Heart right ventricle (tissue), 16 donors: ENCODE measurements around the gene SESN1. TPM values are rescaled to one million over a fixed set of nuclear protein-coding genes. Genes with fewer than 3 reads are reported as not detected.

ENCODE experiments used
- ATAC-seq, 8 donors: fragments of 200-7000 bp; cut with Tn5 transposase; one replicate each; pipeline ENCODE4 v1.9.1; 2020; ENCODE audit warnings: mild to moderate bottlenecking in 8 of 8, moderate library complexity in 8 of 8, moderate number of reproducible peaks in 1 of 8
- DNase-seq, 2 donors: peaks; one replicate each; pipeline ENCODE4 v3.0.0-alpha.2; 2020
- H3K27ac ChIP-seq, 10 donors: fragments of 200-600 bp; sonication (generic) in 2 of 10; one replicate each; pipeline versions ENCODE4 v1.5.0 to v1.8.0; 2020 to 2022; ENCODE audit warnings: mild to moderate bottlenecking in 3 of 10
- H3K27me3 ChIP-seq, 7 donors: fragments of 200-600 bp; one replicate each; pipeline ENCODE4 v1.8.0; 2021 to 2022; ENCODE audit warnings: mild to moderate bottlenecking in 2 of 7
- H3K36me3 ChIP-seq, 9 donors: fragments of 200-600 bp; sonication (generic) in 1 of 9; one replicate each; pipeline versions ENCODE4 v1.5.0 to v1.8.0; 2020 to 2022; ENCODE audit warnings: mild to moderate bottlenecking in 2 of 9
- H3K4me1 ChIP-seq, 9 donors: fragments of 200-600 bp; sonication (generic) in 1 of 9; one replicate each; pipeline versions ENCODE4 v1.5.0 to v1.8.0; 2020 to 2022; ENCODE audit warnings: mild to moderate bottlenecking in 4 of 9
- H3K4me3 ChIP-seq, 10 donors: fragments of 200-600 bp; sonication (generic) in 2 of 10; one replicate each; pipeline versions ENCODE4 v1.5.0 to v1.8.0; 2020 to 2022; ENCODE audit warnings: mild to moderate bottlenecking in 7 of 10, moderate library complexity in 2 of 10
- H3K9me3 ChIP-seq, 11 donors: fragments of 200-600 bp in 10 of 11; sonication (generic) in 2 of 11; one replicate each; pipeline versions ENCODE4 v1.5.0 to v1.8.0; 2013 to 2022; ENCODE audit warnings: mild to moderate bottlenecking in 2 of 11, control low read depth in 1 of 11, moderate library complexity in 1 of 11
- WGBS, 2 donors: extraction: QIAGEN DNeasy Blood & Tissue Kit; methylation state at CpG; one replicate each; pipeline ENCODE4 v1.1.7; 2013; ENCODE audit warnings: inconsistent platforms in 1 of 2; 5-methylcytosine and 5-hydroxymethylcytosine counted together
- intact Hi-C, 10 donors: fragments of 100-400 bp; cut with DNase I; formaldehyde crosslinking; loops; one replicate each; pipeline versions ENCODE4 v1.11.1 to v1.14.2; 2022
- polyA plus RNA-seq, 2 donors: library from polyadenylated mRNA; stranded (reverse); fragments of 200-250 nt; gene quantifications; one replicate each; pipeline ENCODE4 v1.2.3, GENCODE V29; 2013
- total RNA-seq, 10 donors: library from RNA; stranded (reverse); fragmentation: NEBNext Ultra II Directional in 3 of 10; extraction: Animal tissue kit (Norgen Biotek cat#: 25700) in 3 of 10; gene quantifications; one replicate each; pipeline versions ENCODE4 v1.2.1 to v1.2.4, GENCODE V29; 2021 to 2023
- TF ChIP-seq, protein P1 (sequence below), 9 donors: fragments of 200-600 bp; sonication (generic) in 2 of 9; IDR thresholded peaks; one replicate each; pipeline versions ENCODE4 v1.5.0 to v1.8.0; 2021 to 2022; ENCODE audit warnings: antibody characterized with exemption in 9 of 9, mild to moderate bottlenecking in 5 of 9, moderate library complexity in 1 of 9
- donor health status: Arrhythmogenic right ventricular cardiomyopathy.
- donor health status: ischemic (EF 13 %, LVEDD 7.1; RV severe dilation, severe dysfunction).
- donor health status: healthy with polysubstance abuse.
- donor health status: DM: no; HTN: yes; CAD: no.
- donor health status: DM: no; HTN: no; CAD: no.
- donor health status: ischemic (EF 25% LVEDD 6.9; RV normal size, moderate dysfunction).
- donor health status: ischemic (EF 25% LVEDD 5.7; RV mildly dilated, moderate dysfunction).
- donor health status: healthy.
- donor health status: DM: yes; HTN: yes; CAD: no.
- donor health status: Ischemic cardiomyopathy.
- donor health status: ischemic (EF 35%, LVEDD 5.7; RV mildly dilated, moderate dysfunction).
- donor health status: nonischemic (EF 11% LVEDD 7.7; RV severe dilation, severe dysfunction).
- donor health status: DM: yes; HTN: yes; CAD: no.
- donor health status: PGD.
- donor health status: ischemic (EF 29% LVEDD 5.4; RV normal size, mild dysfunction).
- donor health status: nonischemic (EF 23%, LVEDD 6.1; RV moderate dilation, normal function).

SESN1 gene
- total and polyA plus RNA-seq, 12 donors = 16.2 to 62.8 (median 37.7) TPM

DNA sequence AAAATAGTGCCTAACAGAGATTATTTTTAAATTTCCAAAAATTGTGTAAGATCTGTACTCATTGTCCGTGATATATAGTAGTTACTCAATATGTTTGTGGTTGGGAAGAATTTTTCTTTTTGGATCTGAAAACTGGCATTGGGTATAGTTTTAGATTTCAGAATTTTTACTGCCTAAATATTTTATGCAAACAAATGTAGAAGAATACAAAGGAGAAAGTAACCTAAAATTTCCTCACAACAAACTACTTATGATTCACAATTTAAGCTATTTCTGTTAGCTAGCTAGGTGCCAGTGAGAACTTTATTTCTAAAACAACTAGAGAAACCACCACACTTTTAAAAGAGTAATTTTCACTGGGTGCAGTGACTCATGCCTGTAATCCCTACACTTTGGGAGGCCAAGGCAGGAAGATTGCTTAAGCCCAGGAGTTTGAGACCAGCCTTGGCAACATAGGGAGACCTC is 38.8 kb downstream of the SESN1 start:
- no peaks in the 10 kb centered on the region for H3K36me3 ChIP-seq
- WGBS, 2 donors = 87 to 90% methylated on average over 1 of the region's 1 CpG
- H3K27ac ChIP-seq = peak overlapping the region in 1 of 10 donors; percentile 10
- no peaks in the 10 kb centered on the region for H3K27me3 ChIP-seq
- ATAC-seq (no peak), DNase-seq (no peak)
- peaks cover 7 to 78% (median 66%) of the 10 kb centered on the region in 9 donors for H3K4me1 ChIP-seq
- intact Hi-C loops = loop anchor here in 2 of 10 donors (5.0 kb wide), 3 partner anchors 44 to 154 kb away; no protein-coding TSS in a partner anchor
- H3K4me3 ChIP-seq = no peak overlapping the region
- TF ChIP-seq, protein P1, sequence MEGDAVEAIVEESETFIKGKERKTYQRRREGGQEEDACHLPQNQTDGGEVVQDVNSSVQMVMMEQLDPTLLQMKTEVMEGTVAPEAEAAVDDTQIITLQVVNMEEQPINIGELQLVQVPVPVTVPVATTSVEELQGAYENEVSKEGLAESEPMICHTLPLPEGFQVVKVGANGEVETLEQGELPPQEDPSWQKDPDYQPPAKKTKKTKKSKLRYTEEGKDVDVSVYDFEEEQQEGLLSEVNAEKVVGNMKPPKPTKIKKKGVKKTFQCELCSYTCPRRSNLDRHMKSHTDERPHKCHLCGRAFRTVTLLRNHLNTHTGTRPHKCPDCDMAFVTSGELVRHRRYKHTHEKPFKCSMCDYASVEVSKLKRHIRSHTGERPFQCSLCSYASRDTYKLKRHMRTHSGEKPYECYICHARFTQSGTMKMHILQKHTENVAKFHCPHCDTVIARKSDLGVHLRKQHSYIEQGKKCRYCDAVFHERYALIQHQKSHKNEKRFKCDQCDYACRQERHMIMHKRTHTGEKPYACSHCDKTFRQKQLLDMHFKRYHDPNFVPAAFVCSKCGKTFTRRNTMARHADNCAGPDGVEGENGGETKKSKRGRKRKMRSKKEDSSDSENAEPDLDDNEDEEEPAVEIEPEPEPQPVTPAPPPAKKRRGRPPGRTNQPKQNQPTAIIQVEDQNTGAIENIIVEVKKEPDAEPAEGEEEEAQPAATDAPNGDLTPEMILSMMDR (IDR thresholded peaks at IDR 0.05) = no peak
- no peaks in the 10 kb centered on the region for H3K9me3 ChIP-seq

DNA sequence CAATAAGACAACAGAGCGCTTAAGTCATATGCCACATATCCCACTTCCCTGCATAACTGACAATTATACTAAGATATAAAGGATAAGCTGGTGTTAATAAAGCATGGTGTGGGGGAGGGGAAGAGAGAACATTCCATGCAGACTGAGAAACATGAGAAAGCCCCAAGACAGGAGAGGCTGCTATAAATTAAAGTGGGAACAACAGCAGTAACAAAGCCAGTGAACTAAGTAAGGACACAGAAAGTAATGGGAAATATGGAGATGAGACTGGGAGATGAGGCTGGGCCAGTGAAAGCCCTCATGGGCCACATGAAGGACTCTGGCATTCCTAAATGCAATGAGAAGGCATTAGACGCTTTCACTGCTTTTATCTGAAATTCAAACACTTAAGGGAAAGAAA is 41.3 kb downstream of the SESN1 start:
- WGBS, 2 donors = 85 to 87% methylated on average over 2 of the region's 2 CpGs
- no peaks in the 10 kb centered on the region for H3K27me3 ChIP-seq
- ATAC-seq (no peak), DNase-seq (no peak)
- TF ChIP-seq, protein P1 (IDR thresholded peaks at IDR 0.05) = no peak
- intact Hi-C loops = no loop called here
- peaks cover 0 to 66% (median 45%) of the 10 kb centered on the region in 9 donors for H3K4me1 ChIP-seq
- no peaks in the 10 kb centered on the region for H3K36me3 ChIP-seq
- H3K4me3 ChIP-seq = no peak overlapping the region
- no peak overlapping the region for H3K27ac ChIP-seq
- H3K9me3 ChIP-seq = no peaks in the 10 kb centered on the region

DNA sequence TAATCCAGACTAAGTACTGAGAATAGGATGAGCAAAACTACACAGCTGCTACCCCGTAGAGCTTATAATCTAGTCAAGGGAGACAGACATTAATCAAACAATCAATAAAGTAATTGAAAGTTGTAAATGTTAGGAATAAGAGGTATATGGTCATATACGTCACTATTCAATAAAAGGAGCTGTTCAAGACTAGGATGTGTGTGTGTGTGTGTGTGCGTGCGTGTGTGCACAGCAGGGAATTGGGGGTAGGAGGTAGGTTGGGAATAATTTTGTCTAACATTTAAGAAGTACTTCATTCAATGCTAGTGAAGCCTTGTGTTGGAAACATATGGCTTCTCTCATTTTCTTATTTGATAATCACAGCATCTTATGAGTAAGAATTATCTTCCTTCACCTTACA is 41.8 kb downstream of the SESN1 start:
- Histone ChIP-seq H3K4me3 (no peak overlapping the region), H3K9me3 (no peaks in the 10 kb centered on the region), H3K4me1 (peaks cover 0 to 65% (median 43%) of the 10 kb centered on the region in 9 donors), H3K27ac (peak overlapping the region in 1 of 10 donors; percentile 6), H3K36me3 (no peaks in the 10 kb centered on the region), H3K27me3 (no peaks in the 10 kb centered on the region)
- intact Hi-C loops = no loop called here
- WGBS, 2 donors = 87 to 91% methylated on average over 4 of the region's 4 CpGs
- no peak for DNase-seq
- no peak for ATAC-seq
- TF ChIP-seq, protein P1 (IDR thresholded peaks at IDR 0.05) = no peak

DNA sequence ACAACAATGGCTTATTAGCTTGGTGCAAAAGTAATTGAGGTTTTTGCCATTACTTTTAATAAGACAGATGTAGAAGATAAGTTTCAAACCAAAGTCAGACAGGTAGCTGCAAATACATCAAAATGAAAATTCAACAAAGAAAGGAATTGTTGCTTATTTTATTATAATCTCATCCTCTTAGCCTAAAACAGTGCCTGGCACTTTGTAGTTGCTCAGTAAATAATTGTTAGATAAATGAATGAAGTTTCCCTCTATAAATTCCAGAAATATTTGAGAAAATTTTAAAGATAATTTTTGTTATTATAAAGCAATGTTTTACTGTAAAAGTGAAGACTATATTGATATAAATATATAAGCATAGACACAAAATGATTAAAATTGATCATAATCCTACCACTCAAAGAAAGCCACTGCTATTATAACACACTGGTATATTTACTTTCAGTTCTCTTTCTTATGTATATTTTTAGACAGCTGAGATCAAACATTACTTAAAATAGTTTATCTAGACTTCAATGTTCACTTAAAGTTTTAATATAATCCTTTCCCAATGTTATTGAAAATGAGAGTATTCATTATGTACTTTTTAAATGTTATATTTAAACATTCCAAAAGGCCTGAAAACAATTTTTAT is 42.5 kb downstream of the SESN1 start:
- H3K27ac ChIP-seq = peak overlapping the region in 1 of 10 donors; percentile 6
- intact Hi-C loops = no loop called here
- TF ChIP-seq, protein P1 (IDR thresholded peaks at IDR 0.05) = no peak
- H3K36me3 ChIP-seq = no peaks in the 10 kb centered on the region
- DNase-seq = no peak
- H3K4me1 ChIP-seq = peaks cover 0 to 60% (median 36%) of the 10 kb centered on the region in 9 donors
- no peak for ATAC-seq
- no peak overlapping the region for H3K4me3 ChIP-seq
- no peaks in the 10 kb centered on the region for H3K9me3 ChIP-seq
- H3K27me3 ChIP-seq = no peaks in the 10 kb centered on the region
